Neural cell (in vitro differentiated cells): ENCODE measurements around the gene NRK. TPM values are rescaled to one million over a fixed set of nuclear protein-coding genes. Genes with fewer than 3 reads are reported as not detected.

Experiments
- H2AFZ ChIP-seq: fragments of 200-600, 300-800 bp; sonication (generic), shearing (Covaris generic); 2 replicates; pipeline ENCODE4 v1.6.0; 2014; ENCODE audit warnings: low read depth, mild to moderate bottlenecking, antibody characterized with exemption, low read length, moderate library complexity
- H3F3A ChIP-seq: fragments of 200-600 bp; shearing (Covaris generic); 2 replicates; pipeline ENCODE4 v1.6.1; 2016; ENCODE audit warnings: mild to moderate bottlenecking, moderate library complexity, mixed read lengths, antibody characterized with exemption, low read length; ENCODE audit not compliant: insufficient read depth, poor library complexity, severe bottlenecking
- H3K27ac ChIP-seq: fragments of 200-600, 300-800 bp; sonication (generic), shearing (Covaris generic); 2 replicates; pipeline ENCODE4 v1.5.1; 2014; ENCODE audit warnings: mild to moderate bottlenecking, low read length, moderate library complexity
- H3K27me3 ChIP-seq: fragments of 300-800, 200-600 bp; sonication (generic), shearing (Covaris generic); 2 replicates; pipeline ENCODE4 v1.6.0; 2014; ENCODE audit warnings: mild to moderate bottlenecking, low read depth, low read length, moderate library complexity; ENCODE audit not compliant: insufficient read depth
- H3K36me3 ChIP-seq: fragments of 300-800, 200-600 bp; sonication (generic), shearing (Covaris generic); 2 replicates; pipeline ENCODE4 v1.5.1; 2014; ENCODE audit warnings: mild to moderate bottlenecking, antibody characterized with exemption, low read length, moderate library complexity; ENCODE audit not compliant: insufficient read depth
- H3K4me2 ChIP-seq: fragments of 300-800, 200-600 bp; sonication (generic), shearing (Covaris generic); 2 replicates; pipeline ENCODE4 v1.6.0; 2014; ENCODE audit warnings: mild to moderate bottlenecking, low read length
- H3K4me3 ChIP-seq: fragments of 300-800, 200-600 bp; sonication (generic), shearing (Covaris generic); 2 replicates; pipeline ENCODE4 v1.5.1; 2014; ENCODE audit warnings: mild to moderate bottlenecking, low read length, moderate library complexity
- H3K79me2 ChIP-seq: fragments of 200-600 bp; shearing (Covaris generic); replicated peaks from 2 replicates; pipeline ENCODE4 v1.6.0; 2014; ENCODE audit warnings: mild to moderate bottlenecking, low read length, moderate library complexity; ENCODE audit not compliant: insufficient read depth
- H3K9ac ChIP-seq: fragments of 300-800, 200-600 bp; sonication (generic), shearing (Covaris generic); 2 replicates; pipeline ENCODE4 v1.6.1; 2016; ENCODE audit warnings: mild to moderate bottlenecking, low read length, mixed read lengths
- H3K9me2 ChIP-seq: fragments of 200-600 bp; shearing (Covaris generic); 2 replicates; pipeline ENCODE4 v1.6.1; 2016; ENCODE audit warnings: mild to moderate bottlenecking, low read length, mixed read lengths; ENCODE audit not compliant: insufficient read depth
- H3K9me3 ChIP-seq: fragments of 200-600, 300-800 bp; sonication (generic), shearing (Covaris generic); 2 replicates; pipeline ENCODE4 v1.6.1; 2016; ENCODE audit warnings: mild to moderate bottlenecking, mixed run types, low read length, moderate library complexity, mixed read lengths
- H4K20me1 ChIP-seq: fragments of 200-600 bp; shearing (Covaris generic); 2 replicates; pipeline ENCODE4 v1.6.1; 2016; ENCODE audit warnings: mild to moderate bottlenecking, mixed run types; ENCODE audit not compliant: insufficient read depth
- EP300 ChIP-seq: fragments of 450-650 bp; conservative IDR thresholded peaks from 2 replicates; pipeline ENCODE4 v1.6.1; 2014; ENCODE audit warnings: antibody characterized with exemption, mild to moderate bottlenecking, moderate library complexity; ENCODE audit not compliant: poor library complexity, severe bottlenecking
- EZH2 ChIP-seq: fragments of 200-600, 300-800 bp; shearing (Covaris generic), sonication (generic); IDR thresholded peaks from 2 replicates; pipeline ENCODE4 v1.6.1; 2014; ENCODE audit warnings: antibody characterized with exemption, low read length, borderline replicate concordance, mild to moderate bottlenecking; ENCODE audit not compliant: insufficient read depth, poor library complexity, severe bottlenecking
- MXI1 ChIP-seq: fragments of 450-650 bp; conservative IDR thresholded peaks from 2 replicates; pipeline ENCODE4 v1.6.1; 2014; ENCODE audit warnings: antibody characterized with exemption, mild to moderate bottlenecking; ENCODE audit not compliant: poor library complexity, severe bottlenecking
- POLR2AphosphoS5 ChIP-seq: IDR thresholded peaks from 2 replicates; pipeline ENCODE4 v1.6.1; 2012
- RAD21 ChIP-seq: fragments of 450-650 bp; conservative IDR thresholded peaks from 2 replicates; pipeline ENCODE4 v1.6.1; 2014; ENCODE audit warnings: antibody characterized with exemption, mild to moderate bottlenecking, moderate library complexity
- SMC3 ChIP-seq: fragments of 450-650 bp; conservative IDR thresholded peaks from 2 replicates; pipeline ENCODE4 v1.6.1; 2014; ENCODE audit warnings: antibody characterized with exemption, mild to moderate bottlenecking, moderate library complexity; ENCODE audit not compliant: poor library complexity
- TAF1 ChIP-seq: IDR thresholded peaks from 2 replicates; pipeline ENCODE4 v1.6.1; 2012; ENCODE audit warnings: low read depth
- polyA minus RNA-seq: library from RNA; depleted of rRNA, polyadenylated mRNA; stranded (reverse); fragments of >200 nt; gene quantifications from 2 replicates; pipeline ENCODE4 v1.2.3, GENCODE V29; 2014
- polyA plus RNA-seq: library from polyadenylated mRNA; depleted of rRNA; stranded (reverse); fragments of >200 nt; gene quantifications from 2 replicates; pipeline ENCODE4 v1.2.3, GENCODE V29; 2014
- TF ChIP-seq, protein P1 (sequence below): IDR thresholded peaks from 2 replicates; pipeline ENCODE4 v1.6.1; 2012; ENCODE audit warnings: borderline replicate concordance

NRK gene, protein sequence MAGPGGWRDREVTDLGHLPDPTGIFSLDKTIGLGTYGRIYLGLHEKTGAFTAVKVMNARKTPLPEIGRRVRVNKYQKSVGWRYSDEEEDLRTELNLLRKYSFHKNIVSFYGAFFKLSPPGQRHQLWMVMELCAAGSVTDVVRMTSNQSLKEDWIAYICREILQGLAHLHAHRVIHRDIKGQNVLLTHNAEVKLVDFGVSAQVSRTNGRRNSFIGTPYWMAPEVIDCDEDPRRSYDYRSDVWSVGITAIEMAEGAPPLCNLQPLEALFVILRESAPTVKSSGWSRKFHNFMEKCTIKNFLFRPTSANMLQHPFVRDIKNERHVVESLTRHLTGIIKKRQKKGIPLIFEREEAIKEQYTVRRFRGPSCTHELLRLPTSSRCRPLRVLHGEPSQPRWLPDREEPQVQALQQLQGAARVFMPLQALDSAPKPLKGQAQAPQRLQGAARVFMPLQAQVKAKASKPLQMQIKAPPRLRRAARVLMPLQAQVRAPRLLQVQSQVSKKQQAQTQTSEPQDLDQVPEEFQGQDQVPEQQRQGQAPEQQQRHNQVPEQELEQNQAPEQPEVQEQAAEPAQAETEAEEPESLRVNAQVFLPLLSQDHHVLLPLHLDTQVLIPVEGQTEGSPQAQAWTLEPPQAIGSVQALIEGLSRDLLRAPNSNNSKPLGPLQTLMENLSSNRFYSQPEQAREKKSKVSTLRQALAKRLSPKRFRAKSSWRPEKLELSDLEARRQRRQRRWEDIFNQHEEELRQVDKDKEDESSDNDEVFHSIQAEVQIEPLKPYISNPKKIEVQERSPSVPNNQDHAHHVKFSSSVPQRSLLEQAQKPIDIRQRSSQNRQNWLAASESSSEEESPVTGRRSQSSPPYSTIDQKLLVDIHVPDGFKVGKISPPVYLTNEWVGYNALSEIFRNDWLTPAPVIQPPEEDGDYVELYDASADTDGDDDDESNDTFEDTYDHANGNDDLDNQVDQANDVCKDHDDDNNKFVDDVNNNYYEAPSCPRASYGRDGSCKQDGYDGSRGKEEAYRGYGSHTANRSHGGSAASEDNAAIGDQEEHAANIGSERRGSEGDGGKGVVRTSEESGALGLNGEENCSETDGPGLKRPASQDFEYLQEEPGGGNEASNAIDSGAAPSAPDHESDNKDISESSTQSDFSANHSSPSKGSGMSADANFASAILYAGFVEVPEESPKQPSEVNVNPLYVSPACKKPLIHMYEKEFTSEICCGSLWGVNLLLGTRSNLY (N-terminal part only)
- polyA plus RNA-seq (0.12 TPM in 1 of 2 replicates, not detected in the other), polyA minus RNA-seq (0.12 TPM in 1 of 2 replicates, not detected in the other)

DNA sequence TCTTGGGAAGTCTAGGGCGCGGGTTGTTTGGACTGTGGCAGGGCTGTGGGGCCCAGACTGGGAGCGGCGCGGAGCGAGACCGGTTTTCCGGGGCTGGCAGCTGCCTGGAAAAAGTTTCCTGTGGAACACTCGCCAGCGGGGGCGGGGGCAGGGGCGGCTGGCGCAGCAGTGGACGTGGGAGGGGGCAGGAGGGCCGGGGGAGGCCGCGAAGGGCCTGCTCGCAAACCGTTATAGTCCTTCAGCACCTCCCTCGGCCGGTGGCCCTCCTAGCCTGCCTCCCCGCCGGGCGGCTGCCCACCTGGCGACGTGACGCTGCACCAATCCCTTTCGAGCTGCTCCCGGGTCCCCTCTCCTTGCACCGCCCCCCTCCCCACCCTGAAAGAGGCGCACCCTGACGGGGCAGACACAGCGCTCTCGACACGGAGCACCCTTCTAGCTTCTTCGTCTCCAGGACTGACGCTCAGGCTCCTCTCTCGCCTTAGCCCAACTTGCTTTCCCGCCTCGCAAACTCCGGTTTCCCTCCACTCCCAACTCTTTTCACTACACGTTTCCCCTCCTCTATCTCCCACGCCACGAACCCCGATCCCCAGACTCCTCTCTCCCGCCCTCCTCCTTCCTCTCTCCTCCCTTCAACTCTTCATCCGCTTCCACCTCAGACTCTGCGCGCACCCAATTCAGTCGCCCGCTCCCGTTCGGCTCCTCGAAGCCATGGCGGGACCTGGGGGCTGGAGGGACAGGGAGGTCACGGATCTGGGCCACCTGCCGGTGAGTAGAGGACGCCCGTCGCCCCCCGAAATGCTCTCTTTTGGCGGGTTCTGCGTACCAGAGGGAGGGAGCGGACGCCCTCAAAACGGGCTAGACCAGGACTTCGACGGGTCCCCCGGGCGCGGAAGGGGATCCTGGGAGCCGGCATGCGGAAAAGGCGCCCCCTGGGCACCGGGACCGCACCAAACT, at the start of gene NRK:
NRK (plus strand) TSS at position 402 of the 954 bp plus-strand sequence; CDS start at position 709, 307 bp downstream.
- no peaks in the 10 kb centered on the region for H3F3A ChIP-seq
- no peaks in the 10 kb centered on the region for H3K36me3 ChIP-seq
- no peak within 1 kb of the TSS for H2AFZ ChIP-seq
- H3K9me2 ChIP-seq: no peaks in the 10 kb centered on the region
- H3K79me2 ChIP-seq: no peaks in the 10 kb centered on the region
- H3K4me3 ChIP-seq: peak within 1 kb of the TSS; percentile 53
- no peaks in the 10 kb centered on the region for H4K20me1 ChIP-seq
- H3K9ac ChIP-seq: no peak within 1 kb of the TSS
- no peak within 1 kb of the TSS for H3K27ac ChIP-seq
- no peaks in the 10 kb centered on the region for H3K9me3 ChIP-seq
- H3K27me3 ChIP-seq: peaks cover 43% of the 10 kb centered on the region
- TF ChIP-seq EZH2 (peak; percentile 52), SMC3 (no peak), RAD21 (no peak), POLR2AphosphoS5 (no peak), MXI1 (no peak), TAF1 (no peak), EP300 (no peak)
- TF ChIP-seq, protein P1, sequence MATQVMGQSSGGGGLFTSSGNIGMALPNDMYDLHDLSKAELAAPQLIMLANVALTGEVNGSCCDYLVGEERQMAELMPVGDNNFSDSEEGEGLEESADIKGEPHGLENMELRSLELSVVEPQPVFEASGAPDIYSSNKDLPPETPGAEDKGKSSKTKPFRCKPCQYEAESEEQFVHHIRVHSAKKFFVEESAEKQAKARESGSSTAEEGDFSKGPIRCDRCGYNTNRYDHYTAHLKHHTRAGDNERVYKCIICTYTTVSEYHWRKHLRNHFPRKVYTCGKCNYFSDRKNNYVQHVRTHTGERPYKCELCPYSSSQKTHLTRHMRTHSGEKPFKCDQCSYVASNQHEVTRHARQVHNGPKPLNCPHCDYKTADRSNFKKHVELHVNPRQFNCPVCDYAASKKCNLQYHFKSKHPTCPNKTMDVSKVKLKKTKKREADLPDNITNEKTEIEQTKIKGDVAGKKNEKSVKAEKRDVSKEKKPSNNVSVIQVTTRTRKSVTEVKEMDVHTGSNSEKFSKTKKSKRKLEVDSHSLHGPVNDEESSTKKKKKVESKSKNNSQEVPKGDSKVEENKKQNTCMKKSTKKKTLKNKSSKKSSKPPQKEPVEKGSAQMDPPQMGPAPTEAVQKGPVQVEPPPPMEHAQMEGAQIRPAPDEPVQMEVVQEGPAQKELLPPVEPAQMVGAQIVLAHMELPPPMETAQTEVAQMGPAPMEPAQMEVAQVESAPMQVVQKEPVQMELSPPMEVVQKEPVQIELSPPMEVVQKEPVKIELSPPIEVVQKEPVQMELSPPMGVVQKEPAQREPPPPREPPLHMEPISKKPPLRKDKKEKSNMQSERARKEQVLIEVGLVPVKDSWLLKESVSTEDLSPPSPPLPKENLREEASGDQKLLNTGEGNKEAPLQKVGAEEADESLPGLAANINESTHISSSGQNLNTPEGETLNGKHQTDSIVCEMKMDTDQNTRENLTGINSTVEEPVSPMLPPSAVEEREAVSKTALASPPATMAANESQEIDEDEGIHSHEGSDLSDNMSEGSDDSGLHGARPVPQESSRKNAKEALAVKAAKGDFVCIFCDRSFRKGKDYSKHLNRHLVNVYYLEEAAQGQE: no peak
- no peak within 1 kb of the TSS for H3K4me2 ChIP-seq

DNA sequence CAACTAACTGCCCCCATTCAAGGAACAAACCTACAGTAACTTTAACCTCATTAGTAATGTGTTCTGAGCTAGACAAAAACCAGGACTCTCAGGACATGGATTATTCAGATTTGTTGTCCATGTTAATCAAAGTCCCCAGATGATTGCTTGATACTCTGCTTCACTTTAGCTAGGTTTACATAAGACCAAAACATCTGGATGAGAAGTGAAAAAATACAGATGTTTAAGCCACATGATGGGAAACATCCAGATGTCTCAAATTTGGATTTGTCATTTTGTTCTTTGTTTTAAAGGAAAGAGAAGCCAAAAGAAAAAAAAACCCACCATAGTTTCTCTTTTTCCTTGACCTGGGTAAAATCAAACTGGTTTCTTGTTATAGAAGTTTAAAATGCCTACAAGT, 48.5 kb upstream of the NRK start:
- no peaks in the 10 kb centered on the region for H3K27me3 ChIP-seq

More for the DNA sequence above, 48.5 kb upstream of the NRK start:
- Histone ChIP-seq H3K36me3 (no peaks in the 10 kb centered on the region), H3F3A (no peaks in the 10 kb centered on the region), H3K9ac (no peak overlapping the region), H4K20me1 (no peaks in the 10 kb centered on the region), H3K4me3 (no peak overlapping the region), H3K79me2 (no peaks in the 10 kb centered on the region), H2AFZ (no peak overlapping the region), H3K9me2 (no peaks in the 10 kb centered on the region), H3K4me2 (no peak overlapping the region), H3K9me3 (no peaks in the 10 kb centered on the region), H3K27ac (no peak overlapping the region)
- TF ChIP-seq SMC3: no peak
- TF ChIP-seq EZH2: no peak
